ENCODE measurements around the gene FAM3C.
A peak's percentile ranks its signal among the peaks of the same experiment; 100 is the strongest.

The FAM3C gene

GRCh38 chr7:121313220-121313792, 82.8 kb downstream of the FAM3C start:
- H3K14ac ChIP-seq (ENCODE audit: low read length in 2 of 2) = no peak overlapping the region
- no peak for DNase-seq
- no peak overlapping the region for H2AK5ac ChIP-seq (ENCODE audit: low read length, severe bottlenecking)
- H4K8ac ChIP-seq (ENCODE audit: low read length) = no peak overlapping the region
- no peak overlapping the region for H3K27ac ChIP-seq (ENCODE audit: low read length, poor library complexity, severe bottlenecking)
- H4K91ac ChIP-seq (ENCODE audit: low read length) = no peak overlapping the region
- H2AFZ ChIP-seq (ENCODE audit: low read depth, low read length) = no peak overlapping the region
- no peak overlapping the region for H3K18ac ChIP-seq (ENCODE audit: low read depth in 1 of 2, low read length in 2 of 2)
- H2BK5ac ChIP-seq (ENCODE audit: low read depth, low read length, poor library complexity, severe bottlenecking) = no peak overlapping the region
- H3K23ac ChIP-seq (ENCODE audit: low read length in 2 of 2) = no peak overlapping the region
- H3K9me3 ChIP-seq (ENCODE audit: control insufficient read depth, low read length) = no peaks in the 10 kb centered on the region
- H2BK15ac ChIP-seq (ENCODE audit: low read depth, poor library complexity, severe bottlenecking) = no peak overlapping the region
- peak overlapping the region; percentile 32 for H3K9ac ChIP-seq (ENCODE audit: low read length)
- H3K4ac ChIP-seq (ENCODE audit: low read depth in 1 of 2, low read length in 2 of 2) = no peak overlapping the region
- no peak overlapping the region for H3K4me2 ChIP-seq (ENCODE audit: low read length, poor library complexity, severe bottlenecking)
- H3K27me3 ChIP-seq (ENCODE audit: control insufficient read depth in 1 of 2, insufficient read depth in 1 of 2, low read length in 2 of 2) = no peaks in the 10 kb centered on the region
- WGBS = 84% methylated on average over 3 of the region's 3 CpGs
- peak overlapping the region in 1 of 2 experiments; percentile 47 for H3K4me3 ChIP-seq (ENCODE audit: insufficient read depth in 1 of 2, low read depth in 1 of 2, low read length in 2 of 2)
- no peaks in the 10 kb centered on the region for H3K79me1 ChIP-seq (replicated peaks; ENCODE audit: low read length, poor library complexity, severe bottlenecking)
- H2BK12ac ChIP-seq (ENCODE audit: low read length in 2 of 2) = no peak overlapping the region
- H2BK120ac ChIP-seq (ENCODE audit: low read depth, low read length) = no peak overlapping the region
- no peaks in the 10 kb centered on the region for H3K4me1 ChIP-seq (ENCODE audit: control insufficient read depth, insufficient read depth, low read depth, low read length)
- H3K36me3 ChIP-seq (ENCODE audit: control insufficient read depth in 1 of 2, insufficient read depth in 2 of 2, low read depth in 1 of 2, low read length in 2 of 2) = no peaks in the 10 kb centered on the region

GRCh38 chr7:121307021-121307574, 89.0 kb downstream of the FAM3C start:
- Histone ChIP-seq H2BK12ac (ENCODE audit: low read length in 2 of 2) (no peak overlapping the region), H3K23ac (ENCODE audit: low read length in 2 of 2) (no peak overlapping the region), H3K14ac (ENCODE audit: low read length in 2 of 2) (no peak overlapping the region), H3K4me3 (ENCODE audit: insufficient read depth in 1 of 2, low read depth in 1 of 2, low read length in 2 of 2) (no peak overlapping the region), H2BK15ac (ENCODE audit: low read depth, poor library complexity, severe bottlenecking) (no peak overlapping the region), H3K18ac (ENCODE audit: low read depth in 1 of 2, low read length in 2 of 2) (no peak overlapping the region), H3K36me3 (ENCODE audit: control insufficient read depth in 1 of 2, insufficient read depth in 2 of 2, low read depth in 1 of 2, low read length in 2 of 2) (no peaks in the 10 kb centered on the region), H2AK5ac (ENCODE audit: low read length, severe bottlenecking) (no peak overlapping the region), H3K4me1 (ENCODE audit: control insufficient read depth, insufficient read depth, low read depth, low read length) (peaks cover 3% of the 10 kb centered on the region), H4K91ac (ENCODE audit: low read length) (no peak overlapping the region), H3K4ac (ENCODE audit: low read depth in 1 of 2, low read length in 2 of 2) (no peak overlapping the region), H3K27me3 (ENCODE audit: control insufficient read depth in 1 of 2, insufficient read depth in 1 of 2, low read length in 2 of 2) (no peaks in the 10 kb centered on the region), H3K9ac (ENCODE audit: low read length) (no peak overlapping the region), H3K4me2 (ENCODE audit: low read length, poor library complexity, severe bottlenecking) (no peak overlapping the region), H2AFZ (ENCODE audit: low read depth, low read length) (no peak overlapping the region), H2BK5ac (ENCODE audit: low read depth, low read length, poor library complexity, severe bottlenecking) (no peak overlapping the region), H2BK120ac (ENCODE audit: low read depth, low read length) (no peak overlapping the region), H3K79me1 (replicated peaks; ENCODE audit: low read length, poor library complexity, severe bottlenecking) (no peaks in the 10 kb centered on the region), H4K8ac (ENCODE audit: low read length) (no peak overlapping the region), H3K27ac (ENCODE audit: low read length, poor library complexity, severe bottlenecking) (no peak overlapping the region), H3K9me3 (ENCODE audit: control insufficient read depth, low read length) (no peaks in the 10 kb centered on the region)
- DNase-seq = no peak
- 89% methylated on average over 4 of the region's 4 CpGs for WGBS

GRCh38 chr7:121306565-121306964, 89.5 kb downstream of the FAM3C start:
- no peak for DNase-seq
- H3K4me2 ChIP-seq (ENCODE audit: low read length, poor library complexity, severe bottlenecking) = no peak overlapping the region
- no peak overlapping the region for H2BK15ac ChIP-seq (ENCODE audit: low read depth, poor library complexity, severe bottlenecking)
- no peak overlapping the region for H3K27ac ChIP-seq (ENCODE audit: low read length, poor library complexity, severe bottlenecking)
- H2BK5ac ChIP-seq (ENCODE audit: low read depth, low read length, poor library complexity, severe bottlenecking) = no peak overlapping the region
- H3K14ac ChIP-seq (ENCODE audit: low read length in 2 of 2) = no peak overlapping the region
- peaks cover 4% of the 10 kb centered on the region for H3K4me1 ChIP-seq (ENCODE audit: control insufficient read depth, insufficient read depth, low read depth, low read length)
- H3K23ac ChIP-seq (ENCODE audit: low read length in 2 of 2) = no peak overlapping the region
- no peak overlapping the region for H3K4ac ChIP-seq (ENCODE audit: low read depth in 1 of 2, low read length in 2 of 2)
- H3K79me1 ChIP-seq (replicated peaks; ENCODE audit: low read length, poor library complexity, severe bottlenecking) = no peaks in the 10 kb centered on the region
- H2BK120ac ChIP-seq (ENCODE audit: low read depth, low read length) = no peak overlapping the region
- H3K4me3 ChIP-seq (ENCODE audit: insufficient read depth in 1 of 2, low read depth in 1 of 2, low read length in 2 of 2) = no peak overlapping the region
- H4K8ac ChIP-seq (ENCODE audit: low read length) = no peak overlapping the region
- no peak overlapping the region for H4K91ac ChIP-seq (ENCODE audit: low read length)
- H2AK5ac ChIP-seq (ENCODE audit: low read length, severe bottlenecking) = no peak overlapping the region
- no peak overlapping the region for H2BK12ac ChIP-seq (ENCODE audit: low read length in 2 of 2)
- H3K36me3 ChIP-seq (ENCODE audit: control insufficient read depth in 1 of 2, insufficient read depth in 2 of 2, low read depth in 1 of 2, low read length in 2 of 2) = no peaks in the 10 kb centered on the region
- H3K27me3 ChIP-seq (ENCODE audit: control insufficient read depth in 1 of 2, insufficient read depth in 1 of 2, low read length in 2 of 2) = no peaks in the 10 kb centered on the region
- 92% methylated on average over 2 of the region's 3 CpGs for WGBS
- H3K9me3 ChIP-seq (ENCODE audit: control insufficient read depth, low read length) = no peaks in the 10 kb centered on the region
- no peak overlapping the region for H3K9ac ChIP-seq (ENCODE audit: low read length)
- H2AFZ ChIP-seq (ENCODE audit: low read depth, low read length) = no peak overlapping the region
- H3K18ac ChIP-seq (ENCODE audit: low read depth in 1 of 2, low read length in 2 of 2) = no peak overlapping the region

GRCh38 chr7:121305109-121305508, 91.0 kb downstream of the FAM3C start:
- no peaks in the 10 kb centered on the region for H3K27me3 ChIP-seq (ENCODE audit: control insufficient read depth in 1 of 2, insufficient read depth in 1 of 2, low read length in 2 of 2)
- no peaks in the 10 kb centered on the region for H3K36me3 ChIP-seq (ENCODE audit: control insufficient read depth in 1 of 2, insufficient read depth in 2 of 2, low read depth in 1 of 2, low read length in 2 of 2)
- H3K4me3 ChIP-seq (ENCODE audit: insufficient read depth in 1 of 2, low read depth in 1 of 2, low read length in 2 of 2) = no peak overlapping the region
- no peaks in the 10 kb centered on the region for H3K9me3 ChIP-seq (ENCODE audit: control insufficient read depth, low read length)
- H2BK5ac ChIP-seq (ENCODE audit: low read depth, low read length, poor library complexity, severe bottlenecking) = no peak overlapping the region
- H4K91ac ChIP-seq (ENCODE audit: low read length) = no peak overlapping the region
- H3K14ac ChIP-seq (ENCODE audit: low read length in 2 of 2) = no peak overlapping the region
- H2AK5ac ChIP-seq (ENCODE audit: low read length, severe bottlenecking) = no peak overlapping the region
- no peak overlapping the region for H2BK120ac ChIP-seq (ENCODE audit: low read depth, low read length)
- no peak overlapping the region for H3K4me2 ChIP-seq (ENCODE audit: low read length, poor library complexity, severe bottlenecking)
- DNase-seq = no peak
- 92% methylated on average over 3 of the region's 3 CpGs for WGBS
- no peak overlapping the region for H3K27ac ChIP-seq (ENCODE audit: low read length, poor library complexity, severe bottlenecking)
- H3K18ac ChIP-seq (ENCODE audit: low read depth in 1 of 2, low read length in 2 of 2) = no peak overlapping the region
- no peak overlapping the region for H3K9ac ChIP-seq (ENCODE audit: low read length)
- H3K79me1 ChIP-seq (replicated peaks; ENCODE audit: low read length, poor library complexity, severe bottlenecking) = no peaks in the 10 kb centered on the region
- no peak overlapping the region for H2BK12ac ChIP-seq (ENCODE audit: low read length in 2 of 2)
- no peak overlapping the region for H4K8ac ChIP-seq (ENCODE audit: low read length)
- peaks cover 4% of the 10 kb centered on the region for H3K4me1 ChIP-seq (ENCODE audit: control insufficient read depth, insufficient read depth, low read depth, low read length)
- H2BK15ac ChIP-seq (ENCODE audit: low read depth, poor library complexity, severe bottlenecking) = no peak overlapping the region
- H2AFZ ChIP-seq (ENCODE audit: low read depth, low read length) = no peak overlapping the region
- no peak overlapping the region for H3K4ac ChIP-seq (ENCODE audit: low read depth in 1 of 2, low read length in 2 of 2)
- no peak overlapping the region for H3K23ac ChIP-seq (ENCODE audit: low read length in 2 of 2)
